HEK293T (cell line): Measurements from ENCODE around the gene PTPRE.

ENCODE experiments used
- CTCF ChIA-PET: fragments of 350-600 bp; formaldehyde crosslinking; extraction: SDS; loops from one replicate; lab custom pipeline; 2021; ENCODE audit warnings: antibody characterized with exemption, inconsistent platforms; lab: Yijun Ruan, JAX
- POLR2A ChIA-PET: fragments of 350-600 bp; formaldehyde crosslinking; extraction: SDS; loops from one replicate; lab custom pipeline; 2020; ENCODE audit warnings: antibody characterized with exemption, inconsistent platforms; lab: Yijun Ruan, JAX
- DNase-seq: peaks from one replicate; pipeline ENCODE4 v3.0.0; 2012; ENCODE audit warnings: mixed read lengths; ENCODE audit errors: extremely low spot score
- ARNT ChIP-seq: fragments of 450-650 bp; IDR thresholded peaks from 2 replicates; pipeline ENCODE4 v1.6.1; 2017; ENCODE audit warnings: mild to moderate bottlenecking
- BHLHE40 ChIP-seq: fragments of 450-650 bp; IDR thresholded peaks from 2 replicates; pipeline ENCODE4 v1.6.1; 2016; ENCODE audit warnings: mild to moderate bottlenecking, moderate library complexity, borderline replicate concordance
- CTBP1 ChIP-seq: fragments of 450-650 bp; IDR thresholded peaks from 2 replicates; pipeline ENCODE4 v1.6.1; 2016; ENCODE audit warnings: borderline replicate concordance
- ELF4 ChIP-seq: fragments of 450-650 bp; IDR thresholded peaks from 2 replicates; pipeline ENCODE4 v1.6.1; 2017; ENCODE audit warnings: antibody characterized with exemption
- FOXA1 ChIP-seq: fragments of 450-650 bp; IDR thresholded peaks from 2 replicates; pipeline ENCODE4 v1.6.1; 2016; ENCODE audit warnings: mild to moderate bottlenecking
- FOXK2 ChIP-seq: fragments of 450-650 bp; IDR thresholded peaks from 2 replicates; pipeline ENCODE4 v1.6.1; 2016; ENCODE audit warnings: mild to moderate bottlenecking
- FOXM1 ChIP-seq: fragments of 450-650 bp; IDR thresholded peaks from 2 replicates; pipeline ENCODE4 v1.6.1; 2017; ENCODE audit warnings: mild to moderate bottlenecking, borderline replicate concordance
- HDGF ChIP-seq: fragments of 450-650 bp; IDR thresholded peaks from 2 replicates; pipeline ENCODE4 v1.6.1; 2017; ENCODE audit warnings: antibody characterized with exemption, borderline replicate concordance
- L3MBTL2 ChIP-seq: fragments of 450-650 bp; conservative IDR thresholded peaks from 2 replicates; pipeline ENCODE4 v1.6.1; 2016; ENCODE audit warnings: mild to moderate bottlenecking
- LEF1 ChIP-seq: fragments of 450-650 bp; IDR thresholded peaks from 2 replicates; pipeline ENCODE4 v1.6.1; 2017; ENCODE audit warnings: mild to moderate bottlenecking, borderline replicate concordance
- NFRKB ChIP-seq: fragments of 450-650 bp; IDR thresholded peaks from 2 replicates; pipeline ENCODE4 v1.6.1; 2016; ENCODE audit warnings: mild to moderate bottlenecking, moderate library complexity
- PKNOX1 ChIP-seq: fragments of 450-650 bp; IDR thresholded peaks from 2 replicates; pipeline ENCODE4 v1.6.1; 2016
- SP1 ChIP-seq: fragments of 450-650 bp; IDR thresholded peaks from 2 replicates; pipeline ENCODE4 v1.6.1; 2017
- SUZ12 ChIP-seq: fragments of 450-650 bp; IDR thresholded peaks from 2 replicates; pipeline ENCODE4 v1.6.1; 2016; ENCODE audit warnings: mild to moderate bottlenecking
- TARDBP ChIP-seq: fragments of 450-650 bp; IDR thresholded peaks from 2 replicates; pipeline ENCODE4 v1.6.1; 2016
- ZNF384 ChIP-seq: fragments of 450-650 bp; IDR thresholded peaks from 2 replicates; pipeline ENCODE4 v1.6.1; 2016

Gene PTPRE

GRCh38 chr10:127896590-127896989 is 10.3 kb upstream of the PTPRE start:
- no peak for DNase-seq
- no peak for TF ChIP-seq FOXM1
- no peak for TF ChIP-seq ELF4
- no peak for TF ChIP-seq SUZ12
- no peak for TF ChIP-seq CTBP1
- TF ChIP-seq LEF1 = no peak
- no peak for TF ChIP-seq PKNOX1
- TF ChIP-seq TARDBP = no peak
- TF ChIP-seq L3MBTL2 = no peak
- no peak for TF ChIP-seq HDGF
- no peak for TF ChIP-seq NFRKB
- TF ChIP-seq SP1 = no peak
- no peak for TF ChIP-seq BHLHE40
- no peak for TF ChIP-seq ZNF384
- TF ChIP-seq FOXK2 = no peak
- TF ChIP-seq FOXA1 = no peak
- no peak for TF ChIP-seq ARNT
- CTCF ChIA-PET = no interaction called here
- POLR2A ChIA-PET = no interaction called here

- DNase-seq = no peak
- ChIA-PET POLR2A (no interaction called here), CTCF (no interaction called here)
- TF ChIP-seq BHLHE40 (no peak), ARNT (no peak), SUZ12 (no peak), LEF1 (no peak), CTBP1 (no peak)
Measured at GRCh38 chr10:127897177-127897576, 9.7 kb upstream of the PTPRE start.

GRCh38 chr10:127899766-127900387 is 7.0 kb upstream of the PTPRE start:
- ChIA-PET CTCF (no interaction called here), POLR2A (no interaction called here)
- no peak for DNase-seq
- TF ChIP-seq ARNT (no peak), L3MBTL2 (no peak), FOXM1 (no peak), ZNF384 (no peak), SUZ12 (no peak), FOXK2 (no peak), SP1 (no peak), HDGF (no peak), ELF4 (no peak), LEF1 (no peak), PKNOX1 (no peak), FOXA1 (no peak)

- no peak for DNase-seq
- ChIA-PET CTCF (no interaction called here), POLR2A (no interaction called here)
- TF ChIP-seq FOXK2 (no peak), LEF1 (no peak), ARNT (no peak), ZNF384 (no peak), FOXA1 (no peak), SP1 (no peak), SUZ12 (no peak)
Measured at GRCh38 chr10:127903789-127904188, 3.1 kb upstream of the PTPRE start.

GRCh38 chr10:127904311-127905000 is 2.4 kb upstream of the PTPRE start:
- ChIA-PET POLR2A (no interaction called here), CTCF (interaction anchor here (1.5 to 2.8 kb wide), 2 partner anchors 105 to 106 kb away, joined by 3 to 16 read pairs; no protein-coding TSS in a partner anchor)
- no peak for DNase-seq
- TF ChIP-seq BHLHE40 (no peak), FOXM1 (no peak), ELF4 (no peak), ZNF384 (no peak), HDGF (no peak), SP1 (no peak), FOXA1 (no peak), LEF1 (no peak), CTBP1 (no peak), TARDBP (no peak), FOXK2 (no peak), SUZ12 (no peak), NFRKB (no peak), ARNT (no peak), PKNOX1 (no peak), L3MBTL2 (no peak)

GRCh38 chr10:127905001-127905847 is 1.7 kb upstream of the PTPRE start:
- no peak for DNase-seq
- TF ChIP-seq PKNOX1 = no peak
- ChIA-PET CTCF (interaction anchor here (0.9 to 2.8 kb wide), 4 partner anchors 104 to 164 kb away, joined by 3 to 16 read pairs (median 4); no protein-coding TSS in a partner anchor), POLR2A (interaction anchor here (0.6 kb wide), 1 partner anchor 28 kb away, joined by 3 read pairs; no protein-coding TSS in a partner anchor)
